Measurements from ENCODE around the gene EFCAB12.

EFCAB12 gene

GRCh38 chr3:129445471-129445870 is 17.0 kb upstream of the EFCAB12 start:
- no peak for DNase-seq (ENCODE audit: low read depth)

GRCh38 chr3:129442947-129443346 is 14.5 kb upstream of the EFCAB12 start:
- DNase-seq (ENCODE audit: low read depth), result no peak

GRCh38 chr3:129442486-129442885 is 14.1 kb upstream of the EFCAB12 start:
- DNase-seq (ENCODE audit: low read depth), result no peak

GRCh38 chr3:129441782-129442181 is 13.3 kb upstream of the EFCAB12 start:
- no peak for DNase-seq (ENCODE audit: low read depth)

DNA sequence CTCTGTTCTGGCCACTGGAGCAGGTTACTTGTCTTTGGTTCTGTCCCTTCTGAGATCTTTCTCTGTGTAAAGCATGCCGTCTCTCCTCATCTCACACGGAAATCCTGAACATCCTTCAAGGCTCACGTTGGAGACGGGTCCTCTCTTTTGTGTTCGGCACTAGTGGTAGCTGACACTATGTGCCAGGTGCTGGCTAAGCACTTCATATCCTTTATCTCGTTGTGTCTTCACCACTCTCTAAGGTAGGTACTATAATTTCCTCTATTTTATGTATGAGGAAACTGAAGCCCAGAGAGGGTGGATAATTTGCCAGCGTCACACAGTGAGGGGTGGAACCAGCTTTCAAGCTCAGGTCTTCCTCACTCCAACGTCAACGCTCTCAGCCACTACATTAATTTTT is 12.8 kb upstream of the EFCAB12 start:
- no peak for DNase-seq (ENCODE audit: low read depth)

DNA sequence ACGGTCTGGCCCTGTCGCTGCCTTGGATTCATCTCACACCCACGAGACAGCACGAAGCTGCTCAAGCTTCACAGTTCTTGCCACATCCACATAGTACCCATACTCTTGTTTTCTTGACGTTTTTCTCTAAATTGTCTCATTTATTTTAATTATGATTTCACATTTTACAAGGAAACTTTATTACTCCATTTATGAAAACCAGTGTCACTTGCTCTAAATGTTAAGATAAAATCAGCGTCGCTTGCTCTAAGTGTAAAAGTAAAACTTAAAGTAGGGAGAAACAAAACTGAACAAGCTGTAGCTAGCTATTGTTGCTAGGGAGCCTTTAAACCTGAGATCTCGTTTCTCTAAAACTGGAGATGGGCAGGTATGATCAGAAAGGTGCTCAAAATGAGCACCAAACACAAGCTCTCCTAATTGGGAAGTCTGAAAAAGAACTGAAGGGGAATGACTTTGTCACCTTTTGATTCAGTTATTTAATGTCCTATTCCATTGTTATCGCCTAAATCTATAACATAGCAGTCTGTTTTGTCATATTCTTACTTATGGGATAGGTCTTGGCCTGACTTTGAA is 12.3 kb upstream of the EFCAB12 start:
- DNase-seq (ENCODE audit: low read depth), result no peak

DNA sequence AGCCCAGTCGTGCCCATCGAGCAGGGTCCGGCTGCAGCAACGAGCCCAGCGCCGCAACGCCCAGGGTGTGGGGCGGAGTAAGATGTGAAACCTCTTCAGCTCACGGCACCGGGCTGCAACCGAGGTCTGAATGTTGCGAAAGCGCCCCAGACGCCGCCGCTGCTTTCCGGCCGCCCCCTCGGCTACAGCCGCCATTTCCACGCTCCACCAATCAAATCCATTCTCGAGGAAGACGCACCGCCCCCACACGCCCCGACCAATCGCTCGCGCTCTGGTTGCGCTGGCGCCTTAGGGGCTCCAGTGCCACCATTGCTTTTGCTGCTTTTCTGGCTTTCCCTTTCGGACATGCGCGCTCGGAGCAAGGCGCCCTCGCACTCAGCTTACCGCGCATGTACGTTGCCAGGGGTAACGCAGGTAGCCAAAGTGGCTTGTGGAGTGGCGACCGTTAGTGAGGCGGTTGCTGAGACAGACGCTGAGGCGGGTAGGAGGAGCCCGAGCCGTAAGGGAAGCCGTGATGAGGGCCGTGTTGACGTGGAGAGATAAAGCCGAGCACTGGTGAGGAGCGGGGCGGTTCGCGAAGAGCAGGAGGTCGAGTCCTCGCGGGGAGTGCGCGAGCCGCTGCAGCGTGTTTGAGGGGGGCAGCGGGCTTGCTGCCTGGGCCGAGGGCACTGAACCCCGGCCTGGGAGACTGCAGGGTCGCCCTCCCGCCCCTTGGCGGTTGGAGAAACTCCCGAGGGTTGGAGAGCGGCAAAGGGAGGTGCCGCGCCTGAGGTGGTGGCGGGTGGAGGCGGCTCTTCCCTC is 11.6 kb upstream of the EFCAB12 start, which contains the start of the genes IFT122 and MBD4:
Gene IFT122 (plus strand): TSS at position 408 of the 801 bp plus-strand sequence. CDS start 107 bp downstream, at position 515.
Gene MBD4 (minus strand): TSS at position 132 of the 801 bp plus-strand sequence. CDS start 115 bp downstream, at position 17.
- peak; percentile 97 for DNase-seq (ENCODE audit: low read depth)

GRCh38 chr3:129439226-129439816 is 10.9 kb upstream of the EFCAB12 start:
- DNase-seq (ENCODE audit: low read depth), result peak; percentile 22

DNA sequence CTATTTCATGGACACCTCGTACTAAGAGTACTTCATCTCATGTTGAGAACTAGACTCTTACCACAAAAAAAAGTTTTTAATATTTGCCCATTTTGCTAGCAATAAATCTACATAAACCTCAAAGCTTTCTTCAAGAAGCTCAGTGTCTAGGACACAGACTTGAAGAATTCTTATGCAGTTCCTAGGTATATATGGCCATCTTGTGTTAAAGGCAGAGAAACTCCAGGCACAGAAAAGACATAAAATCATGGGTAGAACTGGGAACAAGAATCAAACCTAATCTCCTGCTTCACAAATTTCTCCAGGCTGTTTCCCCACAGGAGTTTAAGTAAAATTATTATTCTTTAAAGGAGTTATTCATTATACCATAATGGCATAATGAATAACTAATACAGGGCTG is 6.9 kb upstream of the EFCAB12 start:
- DNase-seq (ENCODE audit: low read depth), result no peak

GRCh38 chr3:129434140-129434539 is 5.7 kb upstream of the EFCAB12 start:
- DNase-seq (ENCODE audit: low read depth), result no peak

DNA sequence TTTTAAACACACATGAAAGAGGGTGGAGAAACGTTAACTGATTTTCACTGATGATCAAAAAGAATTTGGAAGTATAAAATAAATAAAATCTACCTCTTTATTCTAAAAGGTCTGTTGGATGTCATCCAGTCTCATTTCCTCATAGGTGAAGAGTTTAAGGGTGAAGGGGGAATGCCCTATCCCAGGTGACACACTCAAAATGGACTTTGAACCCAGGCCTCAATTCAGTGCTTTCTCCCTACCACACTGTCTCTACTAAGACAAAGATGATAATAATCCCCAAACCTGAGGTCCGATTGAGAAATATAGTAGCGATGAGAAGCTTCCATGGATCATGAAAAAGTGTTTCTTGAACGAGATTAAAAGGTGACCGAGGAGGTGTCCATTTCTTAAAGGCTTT is 5.1 kb upstream of the EFCAB12 start:
- no peak for DNase-seq (ENCODE audit: low read depth)

- DNase-seq (ENCODE audit: low read depth), result no peak
Observed at GRCh38 chr3:129432671-129433070, 4.2 kb upstream of the EFCAB12 start.

DNA sequence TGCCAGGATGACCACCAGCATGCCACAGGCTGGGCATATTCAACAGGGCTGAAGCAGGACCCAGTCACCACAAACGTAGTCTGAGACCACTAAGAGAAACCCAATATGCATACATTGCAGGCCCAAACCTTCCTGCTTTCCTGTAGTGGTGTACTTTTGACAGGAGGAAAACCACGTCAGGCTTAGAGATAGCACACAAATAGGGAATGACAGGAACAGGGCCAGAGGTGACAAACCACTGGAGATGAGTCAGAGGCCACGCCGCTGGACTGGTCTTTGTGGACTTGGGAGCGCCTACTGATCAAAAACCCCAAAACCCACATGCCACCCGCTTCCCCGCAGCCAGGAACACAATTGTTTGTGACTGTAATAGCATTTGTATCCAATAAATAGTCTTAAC is 3.6 kb upstream of the EFCAB12 start:
- DNase-seq (ENCODE audit: low read depth), result no peak

DNA sequence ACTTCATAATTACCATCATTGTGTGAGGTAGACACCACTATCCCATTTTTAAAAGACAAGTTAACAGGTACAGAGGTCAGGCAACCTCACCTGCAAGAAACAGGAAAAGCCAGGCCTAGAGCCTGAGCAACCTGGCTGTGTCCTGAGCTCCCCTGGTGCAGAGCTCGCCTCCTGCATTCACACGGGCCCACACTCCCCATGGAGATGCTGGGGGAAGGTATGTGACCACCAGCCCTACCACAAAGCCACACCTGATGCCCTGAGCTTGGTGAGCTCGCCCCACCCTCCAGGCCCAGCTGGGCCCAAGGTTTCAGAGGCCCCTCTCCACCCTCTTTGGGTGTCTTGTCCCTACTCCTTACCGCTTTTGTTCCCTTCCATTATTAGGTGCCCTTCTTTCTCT is 1.2 kb upstream of the EFCAB12 start:
- DNase-seq (ENCODE audit: low read depth), result no peak

GRCh38 chr3:129429080-129429451 is 630 bp upstream of the EFCAB12 start:
- DNase-seq (ENCODE audit: low read depth), result no peak

- no peak for DNase-seq (ENCODE audit: low read depth)
Observed at GRCh38 chr3:129428007-129428375, 445 bp downstream of the EFCAB12 start.

- DNase-seq (ENCODE audit: low read depth), result no peak
Observed at GRCh38 chr3:129425619-129426018, 2.8 kb downstream of the EFCAB12 start.

GRCh38 chr3:129425213-129425612 is 3.2 kb downstream of the EFCAB12 start:
- no peak for DNase-seq (ENCODE audit: low read depth)

- no peak for DNase-seq (ENCODE audit: low read depth)
Observed at GRCh38 chr3:129424185-129424841, 4.1 kb downstream of the EFCAB12 start.

GRCh38 chr3:129422897-129423296 is 5.5 kb downstream of the EFCAB12 start:
- no peak for DNase-seq (ENCODE audit: low read depth)

DNA sequence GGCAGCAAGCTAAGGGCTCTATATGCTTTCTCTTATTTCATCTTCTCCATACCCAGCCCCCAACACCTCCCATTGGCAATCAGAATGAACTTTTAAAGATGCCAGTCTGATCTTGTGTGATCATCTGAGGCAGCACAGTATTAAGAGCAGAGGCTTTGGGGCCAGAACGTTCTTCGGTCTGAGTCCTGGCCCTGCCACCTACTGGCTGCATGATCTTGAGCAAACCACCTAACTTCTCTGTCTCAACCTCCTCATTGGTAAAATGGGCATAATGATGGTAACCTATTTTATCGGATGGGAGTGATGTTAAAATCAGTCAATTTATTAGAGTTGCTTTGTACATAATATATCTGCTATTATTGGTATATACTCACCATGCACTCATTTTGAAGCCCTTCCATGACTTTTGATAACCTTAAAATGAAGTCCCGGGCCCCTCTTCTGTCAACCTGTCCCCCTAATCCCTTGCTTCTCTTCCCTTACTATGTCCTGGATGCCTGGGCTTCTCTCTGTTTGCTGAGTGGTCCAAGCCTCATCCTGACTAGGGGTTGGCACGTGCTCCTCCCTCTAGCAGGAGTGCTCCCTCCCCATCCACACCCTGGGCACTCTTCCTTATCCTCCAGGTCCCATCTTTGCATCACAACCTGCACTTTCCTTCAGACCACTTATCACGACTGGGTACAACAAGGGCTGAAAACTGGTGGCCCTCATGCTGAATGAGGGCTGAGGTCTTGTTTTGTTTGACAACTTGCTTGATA is 6.3 kb downstream of the EFCAB12 start:
- no peak for DNase-seq (ENCODE audit: low read depth)

All from activated T-helper 9 cell treated with anti-CD3 and anti-CD28 coated beads, Interleukin-2, amount 50 U/mL, for 16 hours (primary cell).